MV-4-11 (cell line): Measurements from ENCODE around the gene IZUMO1.
A peak's percentile ranks its signal among the peaks of the same experiment; 100 is the strongest.

Experiments
- DNase-seq: peaks from one replicate; lab custom pipeline; 2025; lab: John Stamatoyannopoulos, UW

IZUMO1 gene

DNA sequence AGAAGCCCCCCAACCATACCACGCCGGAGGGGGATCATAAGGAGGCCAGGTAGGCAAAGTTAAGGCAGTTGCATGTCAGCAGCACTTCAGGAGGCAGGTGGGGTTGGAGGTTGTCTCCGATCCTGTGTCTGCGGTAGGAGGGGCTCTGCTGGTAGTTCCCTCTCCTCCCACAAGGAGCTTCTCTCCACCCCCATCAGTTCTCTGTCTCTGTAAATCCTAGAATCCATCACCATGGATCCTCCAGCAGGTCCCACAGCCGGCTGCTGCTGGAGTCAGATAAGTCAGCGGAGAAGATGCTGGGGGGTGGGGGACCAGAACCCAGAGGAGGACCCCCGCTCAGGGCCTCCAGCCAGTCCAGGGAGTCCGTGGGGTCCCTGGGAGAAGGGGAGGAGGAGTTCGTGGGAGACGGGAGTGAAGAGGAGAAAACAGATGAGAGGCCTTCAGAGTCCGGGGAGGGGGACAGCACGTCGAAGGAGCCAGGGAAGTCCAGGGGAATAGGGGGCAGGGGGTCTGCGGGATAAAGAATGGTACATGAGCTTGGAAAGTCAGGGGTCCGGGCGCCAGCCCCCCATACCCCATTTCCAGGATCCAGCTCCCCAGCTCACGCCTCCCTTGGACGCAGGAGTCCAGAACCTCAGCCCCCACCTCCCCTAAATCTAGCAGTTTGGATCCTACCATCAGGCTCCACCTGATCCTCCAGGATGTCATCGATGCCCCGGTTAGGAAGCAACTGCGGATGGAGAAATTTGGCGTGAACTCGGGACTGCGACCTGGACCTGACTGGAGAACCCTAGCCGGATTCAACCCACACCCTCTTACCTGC is 33.5 kb downstream of the IZUMO1 start:
- DNase-seq: no peak

DNA sequence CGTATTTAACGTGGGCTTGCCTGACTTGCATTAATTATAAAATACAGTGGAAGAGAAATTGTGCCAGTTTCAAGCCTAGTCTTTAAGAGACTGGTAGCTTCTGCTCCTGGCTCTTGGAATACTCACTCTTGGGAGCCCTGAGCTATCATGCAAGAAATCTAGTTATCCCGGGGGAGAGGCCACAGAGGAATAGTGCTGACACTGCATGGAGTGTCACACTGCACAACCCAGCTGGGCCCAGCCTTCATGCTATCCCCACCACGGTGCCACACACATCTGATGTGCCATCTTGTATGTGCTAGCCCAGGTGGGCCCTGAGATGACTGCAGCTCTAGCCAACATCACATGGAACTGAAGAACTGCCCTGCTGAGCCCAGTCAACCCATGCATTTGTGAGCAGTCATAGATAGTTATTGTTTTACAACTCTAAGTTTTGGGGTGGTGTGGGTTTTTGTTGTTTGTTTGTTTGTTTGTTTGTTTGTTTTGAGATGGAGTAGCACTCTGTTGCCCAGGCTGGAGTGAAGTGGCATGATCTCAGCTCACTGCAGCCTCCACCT is 35.5 kb downstream of the IZUMO1 start:
- DNase-seq: no peak

DNA sequence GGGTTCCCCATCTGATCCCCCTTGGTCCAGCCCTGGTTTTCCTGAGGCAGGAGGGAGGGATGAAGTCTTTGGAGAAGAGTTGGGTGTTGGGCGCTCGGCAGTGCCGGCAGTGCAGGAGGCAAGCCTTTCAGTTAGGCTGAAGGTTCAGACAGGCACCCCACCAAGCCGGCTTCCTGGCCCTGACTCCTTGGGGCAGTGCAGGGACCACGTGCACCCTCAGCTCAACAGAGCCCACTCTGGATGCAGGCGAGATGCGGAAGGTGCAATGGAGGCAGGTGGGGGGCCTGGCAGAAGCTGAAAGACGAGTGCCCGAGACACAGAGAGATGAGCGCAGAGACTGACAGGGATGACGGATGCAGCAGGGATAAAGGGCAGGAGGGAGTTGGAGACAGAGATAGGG is 38.2 kb downstream of the IZUMO1 start:
- DNase-seq: no peak

DNA sequence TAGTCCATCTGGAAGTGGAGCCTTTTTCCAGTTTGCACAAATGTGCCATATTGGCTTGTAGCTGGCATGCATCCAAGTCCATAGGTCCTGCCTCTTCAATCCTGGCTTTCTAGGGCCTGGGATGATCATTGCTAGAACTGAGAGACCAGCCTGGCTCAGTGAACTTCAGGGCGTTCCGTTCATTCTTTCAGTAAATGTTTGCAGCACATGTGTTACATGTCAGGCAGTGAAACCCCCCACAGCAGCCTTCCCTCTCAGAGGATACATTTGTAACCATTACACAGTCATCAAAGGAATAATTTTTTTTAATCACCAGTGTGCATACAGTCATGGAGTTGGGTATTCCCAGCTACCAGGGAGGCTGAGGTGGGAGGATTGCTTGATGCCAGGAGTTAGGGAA is 41.3 kb downstream of the IZUMO1 start:
- no peak for DNase-seq

DNA sequence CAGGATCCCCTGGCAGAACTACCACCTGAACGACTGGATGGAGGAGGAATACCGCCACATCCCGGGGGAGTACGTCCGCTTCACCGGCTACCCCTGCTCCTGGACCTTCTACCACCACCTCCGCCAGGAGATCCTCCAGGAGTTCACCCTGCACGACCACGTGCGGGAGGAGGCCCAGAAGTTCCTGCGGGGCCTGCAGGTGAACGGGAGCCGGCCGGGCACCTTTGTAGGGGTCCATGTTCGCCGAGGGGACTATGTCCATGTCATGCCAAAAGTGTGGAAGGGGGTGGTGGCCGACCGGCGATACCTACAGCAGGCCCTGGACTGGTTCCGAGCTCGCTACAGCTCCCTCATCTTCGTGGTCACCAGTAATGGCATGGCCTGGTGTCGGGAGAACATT is 43.4 kb downstream of the IZUMO1 start:
- DNase-seq: no peak

DNA sequence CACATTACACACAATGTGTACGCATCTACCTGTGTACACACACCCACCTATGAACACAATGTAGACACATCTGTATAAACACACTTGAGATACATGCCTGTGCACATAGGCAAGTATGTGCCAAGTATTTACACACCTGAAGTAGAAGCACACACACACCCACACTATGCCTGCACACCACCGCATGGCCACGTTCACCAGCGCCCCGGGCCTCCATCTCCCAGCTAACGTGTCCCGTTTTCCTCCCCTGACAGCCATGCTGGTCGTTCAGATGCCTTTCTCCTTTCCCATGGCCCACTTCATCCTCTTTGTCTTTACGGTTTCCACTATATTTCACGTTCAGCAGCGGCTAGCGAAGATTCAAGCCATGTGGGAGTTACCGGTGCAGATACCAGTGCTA is 44.0 kb downstream of the IZUMO1 start:
- DNase-seq: no peak

DNA sequence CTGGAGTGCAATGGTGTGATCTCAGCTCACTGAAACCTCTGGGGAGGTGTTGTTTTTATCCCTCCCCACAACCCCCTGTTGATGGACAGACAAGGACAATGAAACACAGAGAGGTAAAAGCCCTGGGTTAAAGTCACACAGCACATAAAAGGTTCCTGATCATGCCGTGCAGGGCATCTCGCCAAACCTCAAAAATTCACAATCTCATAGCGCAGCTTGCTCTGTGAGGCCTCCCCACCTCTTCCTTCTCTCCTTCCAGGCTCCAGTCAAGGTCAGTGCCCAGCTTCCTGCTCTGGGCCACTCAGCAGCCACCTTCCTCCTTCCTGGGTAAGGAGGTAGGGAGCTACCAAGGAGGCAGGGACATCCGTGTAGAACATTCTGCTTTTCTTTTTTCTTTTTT is 48.7 kb downstream of the IZUMO1 start:
- DNase-seq: peak; percentile 26

DNA sequence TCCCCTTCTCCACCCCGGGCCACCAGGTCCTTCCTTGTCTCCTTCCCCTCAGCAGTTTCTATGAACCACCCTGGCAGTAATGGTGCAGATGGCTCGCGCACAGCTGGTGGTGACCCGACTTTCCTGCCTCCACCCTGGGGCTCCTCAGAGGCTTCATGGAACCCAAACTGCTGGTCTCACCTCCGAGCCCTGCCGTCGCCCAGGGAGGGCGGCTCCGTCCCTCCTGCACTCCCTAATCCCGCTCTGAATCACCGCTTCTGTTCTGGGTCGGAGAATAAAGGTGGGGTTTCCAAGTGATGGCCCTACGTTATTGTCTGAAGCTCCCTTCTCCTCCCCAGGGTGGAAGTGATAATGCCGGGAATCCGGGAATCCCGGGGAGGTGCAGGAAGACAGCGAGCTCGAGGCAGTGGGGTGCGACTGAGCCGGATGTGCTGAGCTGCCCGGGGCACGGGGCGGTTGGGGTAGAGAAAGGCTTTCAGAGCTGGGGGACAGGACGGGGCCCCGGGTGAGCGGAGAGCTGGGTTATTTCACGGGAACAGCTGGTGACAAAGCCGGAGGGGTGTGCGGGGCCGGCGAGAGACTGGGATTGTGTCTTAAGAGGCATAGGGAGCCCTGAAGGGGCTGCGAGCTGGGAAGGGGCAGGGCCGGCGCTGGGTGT is 50.2 kb downstream of the IZUMO1 start:
- peak; percentile 27 for DNase-seq

DNA sequence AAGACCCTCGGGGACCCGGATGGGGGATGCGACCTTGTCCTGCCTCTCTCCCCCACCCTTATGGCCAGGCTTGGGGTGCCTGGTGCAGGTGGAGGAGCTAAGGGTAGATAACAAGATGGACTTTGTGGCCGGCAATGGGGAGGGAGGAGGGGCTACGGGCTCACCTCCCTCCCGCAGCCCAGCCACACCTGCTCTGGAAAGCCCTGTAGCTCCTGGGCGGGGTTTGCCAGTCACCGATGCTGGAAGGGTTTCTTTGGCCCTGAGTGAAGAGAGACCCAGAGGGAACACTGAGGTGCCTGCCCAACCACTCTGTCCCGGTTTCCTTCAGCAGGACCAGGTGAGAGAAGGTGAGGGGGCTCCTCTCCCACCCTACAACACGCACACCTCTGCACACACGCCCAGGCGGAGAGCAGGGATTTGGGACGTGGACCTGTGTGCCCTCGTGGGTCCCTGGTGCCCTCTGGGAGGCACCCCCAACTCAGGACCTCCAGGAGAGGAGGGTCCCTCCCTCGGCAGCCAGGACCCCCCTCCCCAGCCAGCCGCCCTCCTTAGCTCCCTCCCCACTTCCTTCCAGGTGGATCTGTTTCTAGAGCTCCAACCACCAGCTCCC is 50.9 kb downstream of the IZUMO1 start, which contains the start of gene FUT2:
Gene FUT2, plus strand, starts transcription at position 229 of the 610 bp plus-strand sequence. CDS start 6,986 bp downstream, outside the sequence.
- no peak for DNase-seq

DNA sequence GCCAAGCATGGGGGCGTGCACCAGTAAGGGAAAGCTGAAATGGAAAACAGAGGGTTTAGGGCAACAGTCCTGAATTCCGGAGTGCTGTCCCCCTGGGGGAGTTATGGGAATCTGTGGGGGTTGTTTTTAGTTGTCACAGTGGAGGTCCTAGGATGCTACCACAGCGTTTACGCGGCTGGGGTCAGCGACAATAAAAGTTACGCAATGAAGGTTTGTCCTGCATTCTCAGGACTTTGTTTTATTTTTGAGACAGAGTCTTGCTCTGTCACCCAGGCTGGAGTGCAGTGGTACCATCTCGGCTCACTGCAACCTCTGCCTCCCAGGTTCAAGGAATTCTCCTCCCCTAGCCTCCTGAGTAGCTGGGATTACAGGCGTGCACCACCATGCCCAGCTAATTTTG is 53.1 kb downstream of the IZUMO1 start:
- DNase-seq: peak; percentile 9
